Smooth muscle cell (in vitro differentiated cells): ENCODE results near the gene MAGEA9B. TPM values are rescaled to one million over a fixed set of nuclear protein-coding genes. Genes with fewer than 3 reads are reported as not detected.

Source experiments
- DNase-seq: peaks from one replicate; lab custom pipeline; 2025; ENCODE audit not compliant: unreplicated experiment; lab: John Stamatoyannopoulos, UW
- H2AFZ ChIP-seq: fragments of 200-600 bp; sonication (generic); 2 replicates; pipeline ENCODE4 v1.6.0; 2016; ENCODE audit warnings: antibody characterized with exemption, low read depth, mild to moderate bottlenecking
- H3F3A ChIP-seq: fragments of 200-600 bp; sonication (generic); 2 replicates; pipeline ENCODE4 v1.6.0; 2017; ENCODE audit warnings: antibody characterized with exemption, low read depth
- H3K27ac ChIP-seq: fragments of 200-600 bp; sonication (generic); 2 replicates; pipeline ENCODE4 v1.5.1; 2016; ENCODE audit warnings: low read depth, mild to moderate bottlenecking
- H3K27me3 ChIP-seq: fragments of 200-600 bp; sonication (generic); 2 replicates; pipeline ENCODE4 v1.6.1; 2016; ENCODE audit warnings: low read depth, mild to moderate bottlenecking
- H3K36me3 ChIP-seq: fragments of 200-600 bp; sonication (generic); 2 replicates; pipeline ENCODE4 v1.5.1; 2016; ENCODE audit warnings: low read depth
- H3K4me1 ChIP-seq: fragments of 200-600 bp; sonication (generic); 2 replicates; pipeline ENCODE4 v1.5.1; 2016; ENCODE audit warnings: low read depth
- H3K4me2 ChIP-seq: fragments of 200-600 bp; sonication (generic); 2 replicates; pipeline ENCODE4 v1.6.0; 2016; ENCODE audit warnings: mild to moderate bottlenecking
- H3K4me3 ChIP-seq: fragments of 200-600 bp; sonication (generic); 2 replicates; pipeline ENCODE4 v1.5.1; 2016; ENCODE audit warnings: mild to moderate bottlenecking
- H3K79me2 ChIP-seq: fragments of 200-600 bp; sonication (generic); 2 replicates; pipeline ENCODE4 v1.6.0; 2016; ENCODE audit warnings: low read depth, mild to moderate bottlenecking
- H3K9ac ChIP-seq: fragments of 200-600 bp; sonication (generic); 2 replicates; pipeline ENCODE4 v1.6.0; 2016; ENCODE audit warnings: low read depth
- H3K9me3 ChIP-seq: fragments of 200-600 bp; sonication (generic); replicated peaks from 2 replicates; pipeline ENCODE4 v1.5.1; 2016; ENCODE audit warnings: low read depth
- H4K20me1 ChIP-seq: fragments of 200-600 bp; sonication (generic); 2 replicates; pipeline ENCODE4 v1.6.0; 2016; ENCODE audit warnings: low read depth
- WGBS: methylation state at CpG from one replicate; pipeline ENCODE4 v1.1.7; 2016; ENCODE audit warnings: low lambda C conversion rate; 5-methylcytosine and 5-hydroxymethylcytosine counted together
- polyA plus RNA-seq: library from polyadenylated mRNA; unstranded; fragments of >200 nt; fragmentation: Nextera tagmentation; extraction: Ambion mirVana; gene quantifications from 2 replicates; pipeline ENCODE4 v1.2.1, GENCODE V29; 2016
- total RNA-seq: library from RNA; depleted of rRNA; stranded (reverse); fragments of >200 nt; gene quantifications from 2 replicates; pipeline ENCODE4 v1.2.3, GENCODE V29; 2014
- TF ChIP-seq, protein P1 (sequence below): fragments of 200-600 bp; sonication (generic); IDR thresholded peaks from 2 replicates; pipeline ENCODE4 v1.5.1; 2017; ENCODE audit warnings: borderline replicate concordance, mild to moderate bottlenecking, antibody characterized with exemption; ENCODE audit not compliant: insufficient read depth, poor library complexity, severe bottlenecking

Gene MAGEA9B
- total and polyA plus RNA-seq, 2 experiments from 2014 or later, result not detected

- Histone ChIP-seq H3K4me2 (peak overlapping the region; percentile 82), H3K27ac (peak overlapping the region; percentile 93), H3K9me3 (no peaks in the 10 kb centered on the region), H3K4me1 (no peaks in the 10 kb centered on the region), H3K79me2 (no peaks in the 10 kb centered on the region), H3K9ac (peak overlapping the region; percentile 71), H3F3A (no peaks in the 10 kb centered on the region), H3K4me3 (peak overlapping the region; percentile 50), H3K27me3 (no peaks in the 10 kb centered on the region), H2AFZ (no peak overlapping the region), H4K20me1 (no peaks in the 10 kb centered on the region), H3K36me3 (no peaks in the 10 kb centered on the region)
- TF ChIP-seq, protein P1, sequence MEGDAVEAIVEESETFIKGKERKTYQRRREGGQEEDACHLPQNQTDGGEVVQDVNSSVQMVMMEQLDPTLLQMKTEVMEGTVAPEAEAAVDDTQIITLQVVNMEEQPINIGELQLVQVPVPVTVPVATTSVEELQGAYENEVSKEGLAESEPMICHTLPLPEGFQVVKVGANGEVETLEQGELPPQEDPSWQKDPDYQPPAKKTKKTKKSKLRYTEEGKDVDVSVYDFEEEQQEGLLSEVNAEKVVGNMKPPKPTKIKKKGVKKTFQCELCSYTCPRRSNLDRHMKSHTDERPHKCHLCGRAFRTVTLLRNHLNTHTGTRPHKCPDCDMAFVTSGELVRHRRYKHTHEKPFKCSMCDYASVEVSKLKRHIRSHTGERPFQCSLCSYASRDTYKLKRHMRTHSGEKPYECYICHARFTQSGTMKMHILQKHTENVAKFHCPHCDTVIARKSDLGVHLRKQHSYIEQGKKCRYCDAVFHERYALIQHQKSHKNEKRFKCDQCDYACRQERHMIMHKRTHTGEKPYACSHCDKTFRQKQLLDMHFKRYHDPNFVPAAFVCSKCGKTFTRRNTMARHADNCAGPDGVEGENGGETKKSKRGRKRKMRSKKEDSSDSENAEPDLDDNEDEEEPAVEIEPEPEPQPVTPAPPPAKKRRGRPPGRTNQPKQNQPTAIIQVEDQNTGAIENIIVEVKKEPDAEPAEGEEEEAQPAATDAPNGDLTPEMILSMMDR, result no peak
- WGBS, result 41% methylated on average over 13 of the region's 13 CpGs
- no peak for DNase-seq
These were observed 45.7 kb downstream of the MAGEA9B start for GRCh38 chrX:149541521-149542047.

GRCh38 chrX:149540621-149541520 lies 46.4 kb downstream of the MAGEA9B start, which contains the start of gene EOLA1:
Gene EOLA1, plus strand, starts transcription at chrX:149541012. Its CDS starts 4,619 bp downstream, at chrX:149545631.
- peak within 1 kb of the TSS; percentile 57 for H3K4me3 ChIP-seq
- no peak for DNase-seq
- peak within 1 kb of the TSS; percentile 82 for H3K4me2 ChIP-seq
- H3K36me3 ChIP-seq, result no peaks in the 10 kb centered on the region
- peak within 1 kb of the TSS; percentile 6 for H2AFZ ChIP-seq
- no peaks in the 10 kb centered on the region for H3F3A ChIP-seq
- H3K9ac ChIP-seq, result peak within 1 kb of the TSS; percentile 71
- H3K9me3 ChIP-seq, result no peaks in the 10 kb centered on the region
- peak within 1 kb of the TSS; percentile 93 for H3K27ac ChIP-seq
- no peaks in the 10 kb centered on the region for H3K4me1 ChIP-seq
- 44% methylated on average over 69 of the region's 71 CpGs for WGBS
- no peaks in the 10 kb centered on the region for H3K27me3 ChIP-seq
- no peaks in the 10 kb centered on the region for H3K79me2 ChIP-seq
- TF ChIP-seq, protein P1, result no peak
- no peaks in the 10 kb centered on the region for H4K20me1 ChIP-seq

DNA sequence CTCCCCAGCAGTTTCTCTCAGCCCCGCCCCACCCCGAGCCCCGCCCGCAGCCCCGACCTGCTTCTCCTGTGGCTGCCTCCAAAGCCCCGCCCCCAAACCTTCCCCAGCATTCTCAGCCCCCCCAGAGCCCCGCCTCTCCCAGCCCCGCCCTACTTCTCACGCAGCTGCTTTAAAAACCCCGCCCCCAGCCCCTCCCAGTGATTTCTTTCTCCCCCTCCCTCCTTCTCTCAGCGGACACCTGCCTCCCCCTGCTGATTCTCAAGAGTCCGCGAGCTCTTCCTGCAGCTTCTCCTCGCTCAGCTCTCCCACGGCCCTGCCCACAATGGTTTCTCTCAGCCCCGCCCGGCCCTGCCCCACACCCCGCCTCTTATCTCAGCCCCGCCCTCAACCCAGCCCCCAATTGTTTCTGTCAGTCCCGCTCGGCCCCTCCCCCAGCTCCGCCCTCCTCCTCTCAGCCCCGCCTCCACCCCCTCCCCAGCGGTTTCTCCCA lies 47.1 kb downstream of the MAGEA9B start:
- Histone ChIP-seq H3K27me3 (no peaks in the 10 kb centered on the region), H3K27ac (peak overlapping the region; percentile 93), H3K4me3 (peak overlapping the region; percentile 50), H3K4me2 (peak overlapping the region; percentile 82), H3K9ac (peak overlapping the region; percentile 71), H3K36me3 (no peaks in the 10 kb centered on the region), H3K4me1 (no peaks in the 10 kb centered on the region), H3K9me3 (no peaks in the 10 kb centered on the region), H3K79me2 (no peaks in the 10 kb centered on the region), H3F3A (no peaks in the 10 kb centered on the region), H4K20me1 (no peaks in the 10 kb centered on the region), H2AFZ (no peak overlapping the region)
- TF ChIP-seq, protein P1, result no peak
- WGBS, result 40% methylated on average over 1 of the region's 24 CpGs
- DNase-seq, result peak; percentile 78
